GM23338 (cell line): ENCODE measurements around the gene KDM7A. TPM values are rescaled to one million over a fixed set of nuclear protein-coding genes. Genes with fewer than 3 reads are reported as not detected.

ENCODE experiments used
- ATAC-seq: fragments of 200-7000 bp; cut with Tn5 transposase; 3 replicates; pipeline ENCODE4 v1.9.1; 2020
- DNase-seq: peaks from one replicate; pipeline ENCODE4 v3.0.0-alpha.2; 2015; ENCODE audit warnings: low spot score
- H2AFZ ChIP-seq: fragments of 200-600 bp; sonication (generic); 2 replicates; pipeline ENCODE4 v1.8.0; 2016; ENCODE audit warnings: antibody characterized with exemption, mild to moderate bottlenecking, moderate library complexity
- H3F3A ChIP-seq: fragments of 200-600 bp; sonication (generic); replicated peaks from 2 replicates; pipeline ENCODE4 v1.8.0; 2017; ENCODE audit warnings: antibody characterized with exemption, mixed run types, low read depth
- H3K27ac ChIP-seq: fragments of 200-600 bp; sonication (generic); 2 replicates; pipeline ENCODE4 v1.6.1; 2016; ENCODE audit warnings: low read depth
- H3K27me3 ChIP-seq: fragments of 200-600 bp; sonication (generic); 2 replicates; pipeline ENCODE4 v1.8.0; 2016; ENCODE audit warnings: mild to moderate bottlenecking, mixed run types, moderate library complexity; ENCODE audit not compliant: insufficient read depth
- H3K36me3 ChIP-seq: fragments of 200-600 bp; sonication (generic); 2 replicates; pipeline ENCODE4 v1.8.0; 2016; ENCODE audit warnings: mild to moderate bottlenecking; ENCODE audit not compliant: insufficient read depth
- H3K4me1 ChIP-seq: fragments of 200-600 bp; sonication (generic); 2 replicates; pipeline ENCODE4 v1.8.0; 2016; ENCODE audit warnings: mild to moderate bottlenecking, moderate library complexity; ENCODE audit not compliant: insufficient read depth
- H3K4me2 ChIP-seq: fragments of 200-600 bp; sonication (generic); 2 replicates; pipeline ENCODE4 v1.7.1; 2017; ENCODE audit warnings: mixed run types
- H3K4me3 ChIP-seq: fragments of 200-600 bp; sonication (generic); 2 replicates; pipeline ENCODE4 v1.6.1; 2016; ENCODE audit warnings: mixed run types
- H3K79me2 ChIP-seq: fragments of 200-600 bp; sonication (generic); replicated peaks from 2 replicates; pipeline ENCODE4 v1.8.0; 2017; ENCODE audit warnings: mild to moderate bottlenecking; ENCODE audit not compliant: insufficient read depth
- H3K9me2 ChIP-seq: fragments of 200-600 bp; sonication (generic); 2 replicates; pipeline ENCODE4 v1.8.0; 2017; ENCODE audit not compliant: insufficient read depth
- H4K20me1 ChIP-seq: fragments of 200-600 bp; sonication (generic); replicated peaks from 2 replicates; pipeline ENCODE4 v1.8.0; 2017; ENCODE audit warnings: mild to moderate bottlenecking; ENCODE audit not compliant: insufficient read depth
- H3K27ac Mint-ChIP-seq: 2 replicates; pipeline ENCODE4 v1.8.0; 2020; ENCODE audit warnings: inconsistent platforms, mild to moderate bottlenecking, moderate library complexity, mixed read lengths
- H3K27me3 Mint-ChIP-seq: 3 replicates; pipeline ENCODE4 v1.8.0; 2022; ENCODE audit warnings: low read depth, mild to moderate bottlenecking, moderate library complexity, mixed read lengths, inconsistent platforms; ENCODE audit not compliant: insufficient read depth, poor library complexity
- H3K36me3 Mint-ChIP-seq: 3 replicates; pipeline ENCODE4 v1.8.0; 2021; ENCODE audit warnings: low read depth, mild to moderate bottlenecking, inconsistent platforms, moderate library complexity, mixed read lengths
- H3K4me1 Mint-ChIP-seq: 3 replicates; pipeline ENCODE4 v1.8.0; 2020; ENCODE audit warnings: mild to moderate bottlenecking, inconsistent platforms, mixed read lengths
- H3K4me3 Mint-ChIP-seq: 3 replicates; pipeline ENCODE4 v1.8.0; 2021; ENCODE audit warnings: moderate library complexity, mild to moderate bottlenecking, inconsistent platforms, mixed read lengths
- H3K9me3 Mint-ChIP-seq: 3 replicates; pipeline ENCODE4 v1.8.0; 2020; ENCODE audit warnings: moderate library complexity, mild to moderate bottlenecking, inconsistent platforms, mixed read lengths
- polyA plus RNA-seq: library from polyadenylated mRNA; unstranded; fragments of >200 nt; fragmentation: Nextera tagmentation; extraction: Ambion mirVana; gene quantifications from 2 replicates; pipeline ENCODE4 v1.2.1, GENCODE V29; 2016
- total RNA-seq: library from RNA; depleted of rRNA; stranded (reverse); fragments of >200 nt; shearing (Covaris generic); gene quantifications from 2 replicates; pipeline ENCODE4 v1.2.3, GENCODE V29; 2014
- TF ChIP-seq, protein P1 (sequence below): fragments of 250-450 bp; sonication (Bioruptor Pico); IDR thresholded peaks from 2 replicates; pipeline ENCODE4 v1.5.0; 2020; ENCODE audit warnings: mild to moderate bottlenecking, moderate library complexity

The KDM7A gene
- total and polyA plus RNA-seq, 2 experiments from 2014 or later = 2.3 to 10.8 TPM

DNA sequence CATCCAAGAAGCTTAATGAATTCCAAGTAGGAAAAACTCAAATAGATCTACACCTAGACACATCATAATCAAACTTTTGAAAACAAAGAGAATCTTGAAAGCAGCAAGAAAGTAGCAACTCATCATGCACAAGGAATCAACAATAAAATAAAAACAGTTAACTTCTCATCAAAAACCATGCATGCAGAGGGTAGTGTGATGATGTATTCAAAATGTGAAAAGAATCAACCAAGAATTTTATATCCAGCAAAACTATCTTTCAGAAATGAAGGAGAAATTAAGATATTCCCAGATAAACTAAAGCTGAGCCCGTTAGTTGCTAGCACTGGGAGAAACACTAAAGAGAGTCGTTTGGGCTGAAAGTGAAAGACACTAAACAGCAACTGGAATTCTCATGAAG, 109.7 kb downstream of the KDM7A start:
- H3K36me3 Mint-ChIP-seq = peaks cover 9% of the 10 kb centered on the region; the same call in 2 of the 3 replicates

More for the DNA sequence above, 109.7 kb downstream of the KDM7A start:
- peaks cover 5% of the 10 kb centered on the region; the same call in 1 of the 3 replicates for H3K4me1 Mint-ChIP-seq
- TF ChIP-seq, protein P1, sequence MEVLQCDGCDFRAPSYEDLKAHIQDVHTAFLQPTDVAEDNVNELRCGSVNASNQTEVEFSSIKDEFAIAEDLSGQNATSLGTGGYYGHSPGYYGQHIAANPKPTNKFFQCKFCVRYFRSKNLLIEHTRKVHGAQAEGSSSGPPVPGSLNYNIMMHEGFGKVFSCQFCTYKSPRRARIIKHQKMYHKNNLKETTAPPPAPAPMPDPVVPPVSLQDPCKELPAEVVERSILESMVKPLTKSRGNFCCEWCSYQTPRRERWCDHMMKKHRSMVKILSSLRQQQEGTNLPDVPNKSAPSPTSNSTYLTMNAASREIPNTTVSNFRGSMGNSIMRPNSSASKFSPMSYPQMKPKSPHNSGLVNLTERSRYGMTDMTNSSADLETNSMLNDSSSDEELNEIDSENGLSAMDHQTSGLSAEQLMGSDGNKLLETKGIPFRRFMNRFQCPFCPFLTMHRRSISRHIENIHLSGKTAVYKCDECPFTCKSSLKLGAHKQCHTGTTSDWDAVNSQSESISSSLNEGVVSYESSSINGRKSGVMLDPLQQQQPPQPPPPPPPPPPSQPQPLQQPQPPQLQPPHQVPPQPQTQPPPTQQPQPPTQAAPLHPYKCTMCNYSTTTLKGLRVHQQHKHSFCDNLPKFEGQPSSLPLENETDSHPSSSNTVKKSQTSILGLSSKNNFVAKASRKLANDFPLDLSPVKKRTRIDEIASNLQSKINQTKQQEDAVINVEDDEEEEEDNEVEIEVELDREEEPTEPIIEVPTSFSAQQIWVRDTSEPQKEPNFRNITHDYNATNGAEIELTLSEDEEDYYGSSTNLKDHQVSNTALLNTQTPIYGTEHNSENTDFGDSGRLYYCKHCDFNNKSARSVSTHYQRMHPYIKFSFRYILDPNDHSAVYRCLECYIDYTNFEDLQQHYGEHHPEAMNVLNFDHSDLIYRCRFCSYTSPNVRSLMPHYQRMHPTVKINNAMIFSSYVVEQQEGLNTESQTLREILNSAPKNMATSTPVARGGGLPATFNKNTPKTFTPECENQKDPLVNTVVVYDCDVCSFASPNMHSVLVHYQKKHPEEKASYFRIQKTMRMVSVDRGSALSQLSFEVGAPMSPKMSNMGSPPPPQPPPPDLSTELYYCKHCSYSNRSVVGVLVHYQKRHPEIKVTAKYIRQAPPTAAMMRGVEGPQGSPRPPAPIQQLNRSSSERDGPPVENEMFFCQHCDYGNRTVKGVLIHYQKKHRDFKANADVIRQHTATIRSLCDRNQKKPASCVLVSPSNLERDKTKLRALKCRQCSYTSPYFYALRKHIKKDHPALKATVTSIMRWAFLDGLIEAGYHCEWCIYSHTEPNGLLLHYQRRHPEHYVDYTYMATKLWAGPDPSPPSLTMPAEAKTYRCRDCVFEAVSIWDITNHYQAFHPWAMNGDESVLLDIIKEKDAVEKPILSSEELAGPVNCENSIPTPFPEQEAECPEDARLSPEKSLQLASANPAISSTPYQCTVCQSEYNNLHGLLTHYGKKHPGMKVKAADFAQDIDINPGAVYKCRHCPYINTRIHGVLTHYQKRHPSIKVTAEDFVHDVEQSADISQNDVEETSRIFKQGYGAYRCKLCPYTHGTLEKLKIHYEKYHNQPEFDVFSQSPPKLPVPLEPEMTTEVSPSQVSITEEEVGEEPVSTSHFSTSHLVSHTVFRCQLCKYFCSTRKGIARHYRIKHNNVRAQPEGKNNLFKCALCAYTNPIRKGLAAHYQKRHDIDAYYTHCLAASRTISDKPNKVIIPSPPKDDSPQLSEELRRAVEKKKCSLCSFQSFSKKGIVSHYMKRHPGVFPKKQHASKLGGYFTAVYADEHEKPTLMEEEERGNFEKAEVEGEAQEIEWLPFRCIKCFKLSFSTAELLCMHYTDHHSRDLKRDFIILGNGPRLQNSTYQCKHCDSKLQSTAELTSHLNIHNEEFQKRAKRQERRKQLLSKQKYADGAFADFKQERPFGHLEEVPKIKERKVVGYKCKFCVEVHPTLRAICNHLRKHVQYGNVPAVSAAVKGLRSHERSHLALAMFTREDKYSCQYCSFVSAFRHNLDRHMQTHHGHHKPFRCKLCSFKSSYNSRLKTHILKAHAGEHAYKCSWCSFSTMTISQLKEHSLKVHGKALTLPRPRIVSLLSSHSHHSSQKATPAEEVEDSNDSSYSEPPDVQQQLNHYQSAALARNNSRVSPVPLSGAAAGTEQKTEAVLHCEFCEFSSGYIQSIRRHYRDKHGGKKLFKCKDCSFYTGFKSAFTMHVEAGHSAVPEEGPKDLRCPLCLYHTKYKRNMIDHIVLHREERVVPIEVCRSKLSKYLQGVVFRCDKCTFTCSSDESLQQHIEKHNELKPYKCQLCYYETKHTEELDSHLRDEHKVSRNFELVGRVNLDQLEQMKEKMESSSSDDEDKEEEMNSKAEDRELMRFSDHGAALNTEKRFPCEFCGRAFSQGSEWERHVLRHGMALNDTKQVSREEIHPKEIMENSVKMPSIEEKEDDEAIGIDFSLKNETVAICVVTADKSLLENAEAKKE (CRISPR knock-in tag) = no peak
- Histone ChIP-seq H3K9me2 (no peaks in the 10 kb centered on the region), H3K4me3 (no peak overlapping the region), H4K20me1 (no peaks in the 10 kb centered on the region), H3K27me3 (peaks cover 26% of the 10 kb centered on the region), H2AFZ (no peak overlapping the region), H3K79me2 (no peaks in the 10 kb centered on the region), H3K4me2 (no peak overlapping the region), H3K36me3 (no peaks in the 10 kb centered on the region; the same call in 1 of the 2 replicates), H3K27ac (no peak overlapping the region), H3K4me1 (peaks cover 8% of the 10 kb centered on the region; the same call in 1 of the 2 replicates), H3F3A (no peaks in the 10 kb centered on the region)
- peaks cover 10% of the 10 kb centered on the region for H3K27me3 Mint-ChIP-seq
- ATAC-seq = no peak
- no peak overlapping the region for H3K27ac Mint-ChIP-seq
- no peak overlapping the region for H3K4me3 Mint-ChIP-seq
- peaks cover 17% of the 10 kb centered on the region for H3K9me3 Mint-ChIP-seq
- DNase-seq = no peak
